ENCODE data around the gene FPR2.

The FPR2 gene

GRCh38 chr19:51726049-51726448 is 34.9 kb upstream of the FPR2 start:
- DNase-seq (ENCODE audit: extremely low spot score): no peak
- POLR2A ChIA-PET: no interaction called here
- CTCF ChIA-PET: no interaction called here
- TF ChIP-seq ARNT (IDR thresholded peaks at IDR 0.05) (no peak), ELF4 (IDR thresholded peaks at IDR 0.05) (no peak), LEF1 (IDR thresholded peaks at IDR 0.05; ENCODE audit: borderline replicate concordance) (no peak), FOXA1 (IDR thresholded peaks at IDR 0.05) (no peak), FOXM1 (IDR thresholded peaks at IDR 0.05; ENCODE audit: borderline replicate concordance) (no peak), NFRKB (IDR thresholded peaks at IDR 0.05) (no peak), TARDBP (IDR thresholded peaks at IDR 0.05) (no peak), ZNF384 (IDR thresholded peaks at IDR 0.05) (no peak), L3MBTL2 (conservative IDR thresholded peaks at IDR 0.05) (no peak), HDGF (IDR thresholded peaks at IDR 0.05; ENCODE audit: borderline replicate concordance) (no peak), SP1 (IDR thresholded peaks at IDR 0.05) (no peak), FOXK2 (IDR thresholded peaks at IDR 0.05) (no peak), BHLHE40 (IDR thresholded peaks at IDR 0.05; ENCODE audit: borderline replicate concordance) (no peak), PKNOX1 (IDR thresholded peaks at IDR 0.05) (no peak)

GRCh38 chr19:51727349-51727880 is 33.6 kb upstream of the FPR2 start:
- TF ChIP-seq CTBP1 (IDR thresholded peaks at IDR 0.05; ENCODE audit: borderline replicate concordance) (no peak), TARDBP (IDR thresholded peaks at IDR 0.05) (no peak), FOXM1 (IDR thresholded peaks at IDR 0.05; ENCODE audit: borderline replicate concordance) (no peak), FOXK2 (IDR thresholded peaks at IDR 0.05) (no peak), NFRKB (IDR thresholded peaks at IDR 0.05) (no peak), ZNF384 (IDR thresholded peaks at IDR 0.05) (no peak), FOXA1 (IDR thresholded peaks at IDR 0.05) (no peak), HDGF (IDR thresholded peaks at IDR 0.05; ENCODE audit: borderline replicate concordance) (no peak), L3MBTL2 (conservative IDR thresholded peaks at IDR 0.05) (no peak), LEF1 (IDR thresholded peaks at IDR 0.05; ENCODE audit: borderline replicate concordance) (no peak), PKNOX1 (IDR thresholded peaks at IDR 0.05) (no peak), SUZ12 (IDR thresholded peaks at IDR 0.05) (no peak), ELF4 (IDR thresholded peaks at IDR 0.05) (no peak), SP1 (IDR thresholded peaks at IDR 0.05) (no peak), ARNT (IDR thresholded peaks at IDR 0.05) (no peak), BHLHE40 (IDR thresholded peaks at IDR 0.05; ENCODE audit: borderline replicate concordance) (no peak)
- ChIA-PET POLR2A (no interaction called here), CTCF (no interaction called here)
- DNase-seq (ENCODE audit: extremely low spot score): no peak

GRCh38 chr19:51729781-51730180 is 31.2 kb upstream of the FPR2 start:
- TF ChIP-seq SP1 (IDR thresholded peaks at IDR 0.05) (no peak), FOXK2 (IDR thresholded peaks at IDR 0.05) (no peak), ELF4 (IDR thresholded peaks at IDR 0.05) (no peak), ZNF384 (IDR thresholded peaks at IDR 0.05) (no peak), FOXA1 (IDR thresholded peaks at IDR 0.05) (no peak), LEF1 (IDR thresholded peaks at IDR 0.05; ENCODE audit: borderline replicate concordance) (no peak), HDGF (IDR thresholded peaks at IDR 0.05; ENCODE audit: borderline replicate concordance) (no peak), FOXM1 (IDR thresholded peaks at IDR 0.05; ENCODE audit: borderline replicate concordance) (no peak), ARNT (IDR thresholded peaks at IDR 0.05) (no peak), PKNOX1 (IDR thresholded peaks at IDR 0.05) (no peak), SUZ12 (IDR thresholded peaks at IDR 0.05) (no peak), BHLHE40 (IDR thresholded peaks at IDR 0.05; ENCODE audit: borderline replicate concordance) (no peak), NFRKB (IDR thresholded peaks at IDR 0.05) (no peak), L3MBTL2 (conservative IDR thresholded peaks at IDR 0.05) (no peak), TARDBP (IDR thresholded peaks at IDR 0.05) (no peak)
- ChIA-PET CTCF (interaction anchor here (0.7 kb wide), 1 partner anchor 293 kb away, joined by 3 read pairs; no protein-coding TSS in a partner anchor), POLR2A (no interaction called here)
- no peak for DNase-seq (ENCODE audit: extremely low spot score)

GRCh38 chr19:51733742-51734522 is 27.0 kb upstream of the FPR2 start:
- DNase-seq (ENCODE audit: extremely low spot score): no peak
- TF ChIP-seq LEF1 (IDR thresholded peaks at IDR 0.05; ENCODE audit: borderline replicate concordance) (no peak), SP1 (IDR thresholded peaks at IDR 0.05) (no peak), BHLHE40 (IDR thresholded peaks at IDR 0.05; ENCODE audit: borderline replicate concordance) (no peak), TARDBP (IDR thresholded peaks at IDR 0.05) (no peak), L3MBTL2 (conservative IDR thresholded peaks at IDR 0.05) (no peak), HDGF (IDR thresholded peaks at IDR 0.05; ENCODE audit: borderline replicate concordance) (no peak), FOXA1 (IDR thresholded peaks at IDR 0.05) (no peak), ZNF384 (IDR thresholded peaks at IDR 0.05) (no peak), FOXK2 (IDR thresholded peaks at IDR 0.05) (no peak)
- POLR2A ChIA-PET: no interaction called here
- CTCF ChIA-PET: no interaction called here

GRCh38 chr19:51735759-51736449 is 25.1 kb upstream of the FPR2 start:
- POLR2A ChIA-PET: no interaction called here
- no peak for TF ChIP-seq ELF4 (IDR thresholded peaks at IDR 0.05)
- TF ChIP-seq LEF1 (IDR thresholded peaks at IDR 0.05; ENCODE audit: borderline replicate concordance): no peak
- TF ChIP-seq L3MBTL2 (conservative IDR thresholded peaks at IDR 0.05): no peak
- TF ChIP-seq FOXA1 (IDR thresholded peaks at IDR 0.05): no peak
- no peak for TF ChIP-seq CTBP1 (IDR thresholded peaks at IDR 0.05; ENCODE audit: borderline replicate concordance)
- no peak for TF ChIP-seq FOXM1 (IDR thresholded peaks at IDR 0.05; ENCODE audit: borderline replicate concordance)
- no peak for TF ChIP-seq TARDBP (IDR thresholded peaks at IDR 0.05)
- TF ChIP-seq ZNF384 (IDR thresholded peaks at IDR 0.05): no peak
- no peak for TF ChIP-seq HDGF (IDR thresholded peaks at IDR 0.05; ENCODE audit: borderline replicate concordance)
- TF ChIP-seq FOXK2 (IDR thresholded peaks at IDR 0.05): no peak
- no peak for TF ChIP-seq PKNOX1 (IDR thresholded peaks at IDR 0.05)
- TF ChIP-seq BHLHE40 (IDR thresholded peaks at IDR 0.05; ENCODE audit: borderline replicate concordance): no peak
- no peak for TF ChIP-seq SP1 (IDR thresholded peaks at IDR 0.05)
- TF ChIP-seq NFRKB (IDR thresholded peaks at IDR 0.05): no peak
- TF ChIP-seq ARNT (IDR thresholded peaks at IDR 0.05): no peak
- no peak for TF ChIP-seq SUZ12 (IDR thresholded peaks at IDR 0.05)
- CTCF ChIA-PET: interaction anchor here (1.0 kb wide), 1 partner anchor 42 kb away, joined by 4 read pairs; no protein-coding TSS in a partner anchor
- no peak for DNase-seq (ENCODE audit: extremely low spot score)

Measured in HEK293T (cell line).